Measurements from ENCODE around the gene RASGRP4.

- TF ChIP-seq ATF3 (IDR thresholded peaks at IDR 0.05) (no peak), CTCF (IDR thresholded peaks at IDR 0.05 in 2 of 3, conservative IDR thresholded peaks at IDR 0.05 in 1 of 3; ENCODE audit: borderline replicate concordance in 1 of 3, insufficient read depth in 1 of 3, low read depth in 2 of 3, low read length in 2 of 3) (no peak), MAX (IDR thresholded peaks at IDR 0.05) (no peak), REST (IDR thresholded peaks at IDR 0.05; ENCODE audit: low read depth) (no peak), ZBTB33 (IDR thresholded peaks at IDR 0.05; ENCODE audit: extremely low read depth, insufficient replicate concordance, low read length) (no peak)
Measured at GRCh38 chr19:38388349-38389100, 37.5 kb downstream of the RASGRP4 start, which contains the start of gene SPRED3.

Data from HCT116 (cell line).